Astrocyte (in vitro differentiated cells and primary cell): ENCODE results near the gene GCDH. TPM values are rescaled to one million over a fixed set of nuclear protein-coding genes. Genes with fewer than 3 reads are reported as not detected.

Experiments
- microRNA-seq: library from miRNA; unstranded; fragments of <30 nt; microRNA quantifications from one replicate; pipeline ENCODE4 v1.2.0, GENCODE V29; 2020
- total RNA-seq: library from RNA; stranded (reverse); gene quantifications from 2 replicates; pipeline ENCODE4 v1.2.1, GENCODE V29; 2021

The GCDH gene
- total RNA-seq, 1 donor from 2014 or later, result 17.5 TPM

Small RNA genes lying within 50 kb of the gene (microRNA-seq; reads per million reads assigned to microRNA genes)
- gene MIR5695 (not detected), gene MIR6515 (5.5 reads per million, percentile 23 among the genes with 10 or more reads in this experiment), gene MIR6794 (not detected)

Other genes with a start within 250 kb of the GCDH start
- gene MAN2B1, start 224.4 kb upstream of the GCDH start, total RNA-seq, result 105 and 129 TPM in 2 replicates
- 10.0 and 13.3 TPM in 2 replicates for gene WDR83, start 224.4 kb upstream of the GCDH start, total RNA-seq
- gene DHPS, start 209.3 kb upstream of the GCDH start, total RNA-seq, result 43.4 and 47.6 TPM in 2 replicates
- not detected in 2 replicates for gene GNG14, start 203.2 kb upstream of the GCDH start, total RNA-seq
- gene FBXW9, start 194.5 kb upstream of the GCDH start, total RNA-seq, result 9.9 and 11.6 TPM in 2 replicates
- gene TNPO2, start 167.2 kb upstream of the GCDH start, total RNA-seq, result 69.8 and 76.3 TPM in 2 replicates
- gene TRIR, start 156.5 kb upstream of the GCDH start, total RNA-seq, result 172 and 178 TPM in 2 replicates
- 63.0 and 66.8 TPM in 2 replicates for gene GET3, start 153.7 kb upstream of the GCDH start, total RNA-seq
- not detected in 2 replicates for gene BEST2, start 139.4 kb upstream of the GCDH start, total RNA-seq
- 21.7 and 25.9 TPM in 2 replicates for gene HOOK2, start 115.6 kb upstream of the GCDH start, total RNA-seq
- 101 and 126 TPM in 2 replicates for gene JUNB, start 99.7 kb upstream of the GCDH start, total RNA-seq
- 145 and 166 TPM in 2 replicates for gene PRDX2, start 89.4 kb upstream of the GCDH start, total RNA-seq
- gene THSD8, start 89.1 kb upstream of the GCDH start, total RNA-seq, result 3.6 and 4.5 TPM in 2 replicates
- gene RNASEH2A, start 84.6 kb upstream of the GCDH start, total RNA-seq, result 5.4 and 10.5 TPM in 2 replicates
- not detected in 2 replicates for gene RTBDN, start 56.6 kb upstream of the GCDH start, total RNA-seq
- gene MAST1, start 52.6 kb upstream of the GCDH start, total RNA-seq, result 5.4 and 6.3 TPM in 2 replicates
- gene DNASE2, start 9.7 kb upstream of the GCDH start, total RNA-seq, result 33.1 and 37.8 TPM in 2 replicates
- 0.17 TPM in 1 of 2 replicates, not detected in the other for gene KLF1, start 4.0 kb upstream of the GCDH start, total RNA-seq
- gene SYCE2, start 28.1 kb downstream of the GCDH start, total RNA-seq, result 0.50 TPM in 1 of 2 replicates, not detected in the other
- gene FARSA, start 42.6 kb downstream of the GCDH start, total RNA-seq, result 76.7 and 80.4 TPM in 2 replicates
- 2,193 and 2,309 TPM in 2 replicates for gene CALR, start 47.4 kb downstream of the GCDH start, total RNA-seq
- gene RAD23A, start 54.7 kb downstream of the GCDH start, total RNA-seq, result 40.6 and 48.5 TPM in 2 replicates
- 34.0 and 35.5 TPM in 2 replicates for gene GADD45GIP1, start 66.1 kb downstream of the GCDH start, total RNA-seq
- gene DAND5, start 78.4 kb downstream of the GCDH start, total RNA-seq, result 0.14 TPM in 1 of 2 replicates, not detected in the other
- 8.4 and 9.6 TPM in 2 replicates for gene NFIX, start 104.3 kb downstream of the GCDH start, total RNA-seq
- 0.27 TPM in 1 of 2 replicates, not detected in the other for gene LYL1, start 211.7 kb downstream of the GCDH start, total RNA-seq
- gene TRMT1, start 225.6 kb downstream of the GCDH start, total RNA-seq, result 43.0 and 43.3 TPM in 2 replicates
- gene NACC1, start 227.1 kb downstream of the GCDH start, total RNA-seq, result 96.4 and 104 TPM in 2 replicates